NCI-H526 (cell line): ENCODE data around the gene CYP46A1.
A peak's percentile ranks its signal among the peaks of the same experiment; 100 is the strongest.
"Not testable (repeated sequence)": the region's sequence is repeated elsewhere in the genome, so short reads cannot be mapped to it uniquely, and the experiment has no call there.

ENCODE experiments used
- DNase-seq, 2 experiments: peaks; one replicate each; lab custom pipeline; 2025; lab: John Stamatoyannopoulos, UW

Gene CYP46A1

GRCh38 chr14:99657645-99658155 is 26.4 kb upstream of the CYP46A1 start:
- no peak for DNase-seq

- DNase-seq = no peak
Observed at GRCh38 chr14:99658218-99658845, 25.8 kb upstream of the CYP46A1 start.

- DNase-seq = peak in 1 of 2 experiments; percentile 56
Observed at GRCh38 chr14:99659333-99659741, 24.8 kb upstream of the CYP46A1 start.

GRCh38 chr14:99660006-99660566 is 24.0 kb upstream of the CYP46A1 start:
- no peak for DNase-seq

- DNase-seq = no peak
Observed at GRCh38 chr14:99660794-99661193, 23.3 kb upstream of the CYP46A1 start.

- not testable (repeated sequence) for DNase-seq
Observed at GRCh38 chr14:99661206-99661605, 22.9 kb upstream of the CYP46A1 start.

- no peak for DNase-seq
Observed at GRCh38 chr14:99662846-99663245, 21.3 kb upstream of the CYP46A1 start.

GRCh38 chr14:99663386-99664057 is 20.6 kb upstream of the CYP46A1 start:
- DNase-seq = no peak

- no peak for DNase-seq
Observed at GRCh38 chr14:99664058-99664936, 19.8 kb upstream of the CYP46A1 start.

GRCh38 chr14:99664937-99665273 is 19.2 kb upstream of the CYP46A1 start:
- no peak for DNase-seq

GRCh38 chr14:99666533-99666932 is 17.6 kb upstream of the CYP46A1 start:
- no peak for DNase-seq

- DNase-seq = no peak
Observed at GRCh38 chr14:99667045-99667444, 17.1 kb upstream of the CYP46A1 start.

GRCh38 chr14:99667821-99668220 is 16.3 kb upstream of the CYP46A1 start:
- DNase-seq = no peak

- DNase-seq = no peak
Observed at GRCh38 chr14:99668307-99669295, 15.5 kb upstream of the CYP46A1 start.

- no peak for DNase-seq
Observed at GRCh38 chr14:99670361-99671234, 13.5 kb upstream of the CYP46A1 start.

GRCh38 chr14:99671235-99672224 is 12.6 kb upstream of the CYP46A1 start:
- no peak for DNase-seq

- DNase-seq = no peak
Observed at GRCh38 chr14:99672506-99673304, 11.4 kb upstream of the CYP46A1 start.
